DLD1 (cell line): ENCODE data around the gene TOP3A.

Experiments
- in situ Hi-C: cut with HindIII; loops from 2 replicates; pipeline ENCODE4 v1.10.0; 2017; ENCODE audit warnings: low sequenced_read_pairs

The TOP3A gene

DNA sequence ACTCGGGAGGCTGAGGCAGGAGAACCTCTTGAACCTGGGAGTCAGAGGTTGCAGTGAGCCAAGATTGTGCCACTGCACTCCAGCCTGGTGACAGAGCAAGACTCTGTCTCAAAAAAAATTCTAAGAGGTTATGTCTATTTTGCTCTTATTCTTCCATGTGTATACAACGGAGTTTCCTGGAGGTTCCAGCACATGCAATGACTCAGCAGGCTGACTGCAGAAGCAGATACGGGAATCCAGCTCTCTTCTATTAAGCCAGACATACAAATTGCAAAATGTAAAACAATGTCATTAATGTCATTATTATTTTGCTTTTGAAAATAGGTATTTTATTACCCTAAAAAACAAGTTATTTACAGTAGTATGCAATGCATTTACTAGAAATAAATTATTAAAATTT is 35.9 kb downstream of the TOP3A start:
- in situ Hi-C loops, result no loop called here

- in situ Hi-C loops, result no loop called here
Observed at GRCh38 chr17:18277076-18277475, 37.7 kb downstream of the TOP3A start.

GRCh38 chr17:18270046-18270931 is 44.5 kb downstream of the TOP3A start:
- in situ Hi-C loops, result no loop called here

DNA sequence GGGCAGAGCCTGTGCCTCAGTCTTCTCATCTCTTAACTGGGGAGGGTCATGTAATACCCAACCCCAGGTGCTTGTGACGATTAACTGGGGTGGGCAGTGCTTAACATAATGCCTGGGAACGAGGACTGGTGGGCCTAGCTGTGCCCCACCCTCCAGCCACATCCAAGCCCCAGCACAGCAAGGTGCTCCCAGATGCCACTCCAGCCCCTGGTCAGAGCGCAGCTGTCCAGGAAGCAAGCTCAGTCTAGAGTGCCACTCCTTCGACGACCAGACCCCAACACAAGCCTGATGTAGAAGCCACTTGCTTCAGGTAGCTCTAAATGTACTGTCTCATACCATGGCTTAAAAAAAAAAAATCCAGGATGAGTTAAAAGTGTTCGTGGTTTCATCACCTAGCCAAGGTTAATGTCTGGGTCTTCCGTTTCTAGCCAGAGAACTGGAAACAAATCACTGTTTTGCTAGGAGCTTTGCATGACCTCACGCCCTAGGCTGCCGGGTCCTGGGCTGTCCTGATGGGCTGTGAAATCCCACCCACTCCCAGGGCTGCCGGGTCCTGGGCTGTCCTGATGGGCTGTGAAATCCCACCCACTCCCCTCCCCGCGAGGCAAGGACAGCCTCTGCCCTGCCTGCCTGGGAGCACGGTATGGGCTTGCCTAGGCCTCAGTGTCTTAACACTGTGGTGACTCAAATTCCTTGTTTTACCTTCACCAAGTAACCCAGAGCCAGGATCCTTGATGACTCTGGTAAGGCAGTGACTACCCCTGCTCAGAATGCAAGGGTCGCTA is 46.7 kb downstream of the TOP3A start:
- in situ Hi-C loops, result no loop called here

- in situ Hi-C loops, result no loop called here
Observed at GRCh38 chr17:18267366-18267765, 47.4 kb downstream of the TOP3A start.

DNA sequence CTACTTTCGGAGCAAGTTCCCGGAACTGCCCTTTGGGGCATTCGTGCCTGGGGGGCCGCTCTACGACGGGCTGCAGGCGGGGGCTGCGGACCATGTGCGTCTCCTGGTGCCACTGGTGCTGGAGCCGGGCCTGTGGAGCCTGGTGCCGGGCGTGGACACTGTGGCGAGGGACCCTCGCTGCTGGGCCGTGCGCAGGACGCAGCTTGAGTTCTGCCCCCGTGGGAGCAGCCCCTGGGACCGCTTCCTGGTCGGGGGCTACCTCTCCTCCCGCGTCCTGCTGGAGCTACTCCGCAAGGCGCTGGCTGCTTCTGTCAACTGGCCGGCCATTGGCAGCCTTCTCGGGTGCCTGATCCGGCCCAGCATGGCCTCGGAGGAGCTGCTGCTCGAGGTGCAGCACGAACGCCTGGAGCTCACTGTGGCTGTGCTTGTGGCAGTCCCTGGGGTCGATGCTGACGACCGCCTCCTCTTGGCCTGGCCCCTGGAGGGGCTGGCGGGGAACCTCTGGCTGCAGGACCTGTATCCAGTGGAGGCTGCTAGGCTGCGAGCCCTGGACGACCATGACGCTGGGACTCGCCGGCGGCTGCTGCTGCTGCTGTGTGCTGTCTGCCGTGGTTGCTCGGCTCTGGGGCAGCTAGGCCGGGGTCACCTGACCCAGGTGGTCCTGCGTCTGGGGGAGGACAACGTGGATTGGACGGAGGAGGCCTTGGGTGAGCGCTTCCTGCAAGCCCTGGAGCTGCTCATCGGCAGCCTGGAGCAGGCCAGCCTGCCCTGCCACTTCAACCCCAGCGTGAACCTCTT is 50.7 kb downstream of the TOP3A start:
- in situ Hi-C loops, result no loop called here

GRCh38 chr17:18262641-18263040 is 52.2 kb downstream of the TOP3A start:
- in situ Hi-C loops, result no loop called here

DNA sequence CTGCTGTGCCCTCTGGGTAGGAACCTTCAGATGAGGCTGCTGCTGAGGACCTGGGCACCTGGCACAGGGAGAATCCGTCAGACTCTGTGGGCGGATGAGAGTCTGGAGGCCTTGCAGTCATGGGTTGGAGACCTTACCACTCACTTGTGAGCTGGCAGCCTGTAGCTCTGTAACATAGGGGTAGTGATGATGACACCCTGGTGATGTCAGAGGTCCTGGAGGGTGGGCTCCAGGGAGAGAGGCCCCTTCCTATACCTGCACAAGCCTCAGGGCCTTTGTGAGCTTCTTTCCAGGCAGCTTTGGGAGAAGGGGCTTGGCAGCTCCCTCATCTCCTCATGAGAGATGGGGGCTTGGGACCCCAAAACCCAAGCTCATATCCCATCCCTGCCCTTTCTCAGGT is 52.7 kb downstream of the TOP3A start:
- in situ Hi-C loops, result no loop called here

GRCh38 chr17:18261659-18262058 is 53.1 kb downstream of the TOP3A start:
- in situ Hi-C loops, result no loop called here

DNA sequence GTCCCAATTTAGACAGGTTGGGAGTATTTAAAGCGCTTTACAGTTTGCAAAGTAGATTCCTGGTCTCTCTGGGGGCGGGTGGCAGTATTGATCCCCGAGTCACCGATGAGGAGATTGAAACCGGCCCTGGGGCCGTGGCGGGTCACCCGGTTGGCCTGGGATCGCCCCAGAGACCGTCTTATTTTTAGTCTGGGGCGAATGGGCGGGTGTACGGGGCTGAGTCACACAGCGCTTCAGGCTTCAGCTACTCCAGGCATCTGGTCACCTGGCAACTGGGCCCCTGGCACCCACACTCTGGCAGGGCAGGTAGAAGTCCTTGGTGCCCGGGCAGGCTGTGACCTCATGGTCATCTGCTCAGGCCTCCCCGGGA is 53.7 kb downstream of the TOP3A start:
- in situ Hi-C loops, result no loop called here

GRCh38 chr17:18260332-18261145 is 54.3 kb downstream of the TOP3A start, which contains the start of gene MIEF2:
Gene MIEF2, plus strand, starts transcription at chr17:18260662. Its CDS starts 2,059 bp downstream, at chr17:18262721.
- in situ Hi-C loops, result no loop called here

DNA sequence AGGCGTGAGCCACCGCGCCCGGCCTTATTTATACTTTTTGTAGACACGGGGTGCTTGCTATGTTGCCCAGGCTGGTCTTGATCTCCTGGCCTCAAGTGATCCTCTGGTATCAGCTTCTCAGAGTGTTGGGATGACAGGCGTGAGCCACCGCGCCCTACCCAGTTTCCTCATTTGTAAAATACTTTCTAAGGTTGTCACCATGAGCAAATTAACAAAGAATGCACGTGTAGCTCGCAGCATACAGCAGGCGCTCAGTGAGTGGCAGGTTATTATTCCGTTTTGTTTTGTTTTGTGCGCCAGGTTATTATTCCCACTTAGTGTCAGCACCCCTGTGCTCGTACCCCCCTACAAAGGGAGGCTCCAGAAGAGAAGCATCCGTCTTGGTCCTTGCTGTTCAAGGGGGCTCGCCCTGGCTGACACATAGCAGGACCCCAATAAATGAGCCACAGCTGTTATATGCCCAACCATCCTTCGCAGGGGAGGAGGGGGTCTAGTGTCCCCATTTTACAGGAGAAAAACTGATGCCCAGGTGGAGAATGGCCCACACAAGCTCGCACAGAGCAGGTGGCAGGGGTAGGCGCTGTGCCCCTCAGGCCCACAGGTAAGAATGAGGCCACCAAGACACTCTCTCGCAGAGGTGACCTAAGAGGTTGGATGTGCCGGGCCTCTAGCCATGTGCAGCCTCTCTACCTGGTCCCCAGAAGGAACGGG is 55.0 kb downstream of the TOP3A start:
- in situ Hi-C loops, result no loop called here

DNA sequence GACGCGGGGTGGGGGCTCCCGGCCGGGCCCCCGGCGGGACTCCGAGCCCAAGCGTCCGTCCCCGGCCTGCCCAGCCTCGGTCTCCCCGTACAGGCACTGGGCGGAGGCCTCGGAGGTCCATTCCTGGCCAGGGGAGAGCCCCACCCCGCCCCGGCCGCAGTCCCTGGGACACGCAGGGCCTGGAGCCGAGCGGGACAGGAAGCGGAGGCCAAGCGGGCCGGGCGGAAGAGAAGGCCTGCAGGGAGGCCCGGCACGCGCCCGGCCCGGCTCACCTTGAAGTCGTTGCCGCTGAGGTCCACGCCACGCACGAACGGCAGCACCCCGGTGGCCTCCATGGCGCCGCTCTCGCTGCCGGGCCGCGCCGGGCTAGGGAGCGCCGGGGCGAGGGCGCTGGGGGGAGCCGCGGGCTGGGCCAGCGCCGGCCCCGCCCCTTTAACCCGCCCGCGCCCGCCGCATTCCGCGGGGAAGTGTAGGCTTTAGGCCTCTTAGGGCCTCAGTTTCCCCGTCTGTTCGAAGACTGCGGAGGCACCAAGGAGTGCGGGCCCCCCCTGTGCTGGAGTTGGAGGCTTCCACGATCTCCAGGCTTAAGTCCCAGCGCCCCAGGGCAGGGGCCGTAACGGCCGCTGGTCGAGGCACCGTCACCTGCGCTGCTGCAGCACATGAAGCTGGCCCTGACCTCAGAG is 56.3 kb downstream of the TOP3A start, which contains the start of gene FLII:
TSS of gene FLII (minus strand) at position 383 of the 683 bp plus-strand sequence. CDS start at position 335, 48 bp downstream.
- in situ Hi-C loops, result no loop called here

DNA sequence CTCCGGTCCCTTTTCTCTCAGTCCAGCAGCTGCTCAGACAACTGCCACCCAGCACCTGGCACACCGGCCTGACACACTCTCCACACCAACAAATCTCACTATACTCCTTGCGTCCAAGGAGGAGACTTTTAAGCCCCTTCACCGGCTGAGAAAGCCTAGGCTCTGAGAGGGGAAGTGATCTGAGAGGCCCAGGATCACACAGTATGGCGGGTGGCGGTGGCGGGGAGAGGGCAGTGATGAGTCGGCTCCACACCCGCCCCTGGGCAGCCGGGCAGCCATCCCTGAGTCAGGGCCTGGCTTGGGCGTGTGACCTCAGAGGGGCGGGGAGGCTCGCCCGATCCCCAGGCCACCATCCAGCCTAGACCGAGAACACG is 56.8 kb downstream of the TOP3A start:
- in situ Hi-C loops, result no loop called here

GRCh38 chr17:18257268-18257981 is 57.4 kb downstream of the TOP3A start:
- in situ Hi-C loops, result no loop called here

GRCh38 chr17:18256776-18257175 is 58.0 kb downstream of the TOP3A start:
- in situ Hi-C loops, result no loop called here

GRCh38 chr17:18256351-18256750 is 58.4 kb downstream of the TOP3A start:
- in situ Hi-C loops, result no loop called here

DNA sequence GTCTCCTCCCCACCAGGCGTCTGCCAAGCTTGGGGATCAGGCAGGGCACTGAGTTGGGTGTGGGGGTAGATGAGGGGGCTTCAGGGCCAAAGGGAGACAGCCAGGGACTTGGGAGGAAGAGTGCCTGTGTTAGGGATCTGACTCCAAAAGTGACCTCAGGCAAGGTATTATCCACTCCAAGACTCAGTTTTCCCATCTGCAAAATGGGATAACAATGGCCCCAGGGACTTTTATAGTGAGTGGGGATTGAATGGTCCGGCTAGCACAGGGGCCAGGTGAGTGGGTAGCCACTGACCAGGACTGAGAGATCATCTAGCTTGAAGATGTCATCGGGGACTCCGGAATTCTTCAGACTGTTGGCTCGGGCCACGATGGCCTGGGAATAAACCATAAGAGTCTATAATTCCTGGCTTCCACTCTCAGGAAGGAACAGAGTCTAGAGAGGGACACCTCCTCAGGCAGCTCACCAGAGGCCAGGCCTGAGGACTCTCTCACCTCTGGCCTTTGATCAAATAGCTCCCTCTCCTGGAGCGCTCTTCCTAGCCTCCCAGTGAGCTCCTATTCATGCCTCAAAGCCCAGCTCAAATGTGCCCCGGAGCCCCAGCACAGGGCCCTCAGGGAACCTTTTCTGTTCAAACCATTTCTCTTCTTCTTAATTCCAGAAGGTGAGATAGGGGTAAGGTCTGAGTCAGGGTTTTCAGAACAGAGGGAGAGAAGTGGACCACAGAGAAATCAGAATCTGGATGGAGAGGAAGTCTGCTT is 59.7 kb downstream of the TOP3A start:
- in situ Hi-C loops, result no loop called here
